HCT116 (cell line): ENCODE data around the gene AADACL3. TPM values are rescaled to one million over a fixed set of nuclear protein-coding genes. Genes with fewer than 3 reads are reported as not detected.

Experiments
- ATAC-seq: fragments of 200-7000 bp; cut with Tn5 transposase; 2 replicates; pipeline ENCODE4 v1.9.1; 2020; ENCODE audit warnings: mild to moderate bottlenecking, moderate library complexity
- BruUV-seq: library from RNA; stranded (reverse); fragments of 400-500 nt; replicated peaks from 2 replicates; lab custom pipeline; 2021; lab: Mats Ljungman, UMichigan
- CTCF ChIA-PET: fragments of 300-600 bp; sonication (Branson Sonifier 250); formaldehyde crosslinking; loops from one replicate; lab custom pipeline; 2021; ENCODE audit warnings: antibody characterized with exemption; lab: Charles Lee
- POLR2A ChIA-PET: fragments of 300-600, 350-600 bp; sonication (Branson Sonifier 250); formaldehyde crosslinking; loops from one replicate; lab custom pipeline; 2021; ENCODE audit warnings: antibody characterized with exemption; lab: Charles Lee
- RAD21 ChIA-PET, 2 experiments: fragments of 300-600 bp; sonication (Branson Sonifier 250); formaldehyde crosslinking; loops; one replicate each; lab custom pipeline; 2023; ENCODE audit warnings: low total read pairs in 2 of 2; ENCODE audit not compliant: uncharacterized antibody in 2 of 2, unreplicated experiment in 2 of 2, low non-redundant PET in 1 of 2; lab: Charles Lee
- DNase-seq: peaks from one replicate; pipeline ENCODE4 v3.0.0-alpha.2; 2010; ENCODE audit warnings: low read depth, low spot score
- H2AFZ ChIP-seq: fragments of 200-600 bp; shearing (Covaris generic), sonication (generic); 2 replicates; pipeline ENCODE4 v1.6.1; 2017; ENCODE audit warnings: low read depth, mixed run types, mixed read lengths, antibody characterized with exemption, low read length; ENCODE audit not compliant: poor library complexity, severe bottlenecking
- H3K27ac ChIP-seq: 2 replicates; pipeline ENCODE4 v1.5.1; 2012; ENCODE audit warnings: low read depth, low read length
- H3K27me3 ChIP-seq: fragments of 200-600 bp; sonication (generic); 2 replicates; pipeline ENCODE4 v1.6.1; 2016; ENCODE audit warnings: mixed run types, low read length, mixed read lengths; ENCODE audit not compliant: insufficient read depth
- H3K36me3 ChIP-seq, 2 experiments: fragments of 200-500 bp in 1 of 2; fragments of 200-600 bp in 1 of 2; sonication (Bioruptor generic) in 1 of 2; sonication (generic) in 1 of 2; 2 replicates each; pipeline versions ENCODE4 v1.5.1 to v1.6.1; 2014 to 2016; ENCODE audit warnings: low read length in 2 of 2, inconsistent platforms in 1 of 2, mixed read lengths in 1 of 2, mixed run types in 1 of 2; ENCODE audit not compliant: insufficient read depth in 2 of 2, control insufficient read depth in 1 of 2
- H3K4me1 ChIP-seq, 2 experiments: fragments of 200-600 bp in 1 of 2; sonication (generic) in 1 of 2; 2 replicates each; pipeline versions ENCODE4 v1.5.1 to v1.6.1; 2012 to 2017; ENCODE audit warnings: low read length in 2 of 2, inconsistent platforms in 1 of 2, mild to moderate bottlenecking in 1 of 2, mixed read lengths in 1 of 2, mixed run types in 1 of 2, moderate library complexity in 1 of 2; ENCODE audit not compliant: insufficient read depth in 2 of 2, control insufficient read depth in 1 of 2
- H3K4me2 ChIP-seq: fragments of 200-600 bp; sonication (generic); 2 replicates; pipeline ENCODE4 v1.6.1; 2017; ENCODE audit warnings: mixed run types, low read length, mixed read lengths
- H3K4me3 ChIP-seq, 2 experiments: fragments of 200-600 bp in 1 of 2; sonication (generic) in 1 of 2; replicated peaks in 1 of 2; 2 replicates each; pipeline ENCODE4 v1.5.1; 2011 to 2016; ENCODE audit warnings: low read length in 2 of 2, control low read depth in 1 of 2, low read depth in 1 of 2, mild to moderate bottlenecking in 1 of 2, mixed read lengths in 1 of 2, mixed run types in 1 of 2
- H3K79me2 ChIP-seq: fragments of 200-600 bp; sonication (generic); 2 replicates; pipeline ENCODE4 v1.6.1; 2017; ENCODE audit warnings: mild to moderate bottlenecking, mixed run types, low read length, moderate library complexity, mixed read lengths; ENCODE audit not compliant: insufficient read depth
- H3K9ac ChIP-seq: fragments of 200-600 bp; sonication (generic); 2 replicates; pipeline ENCODE4 v1.6.1; 2016; ENCODE audit warnings: low read length, mixed read lengths
- H3K9me2 ChIP-seq: fragments of 200-600 bp; sonication (generic), shearing (Covaris generic); 2 replicates; pipeline ENCODE4 v1.6.1; 2017; ENCODE audit warnings: mixed run types, mild to moderate bottlenecking, moderate library complexity; ENCODE audit not compliant: insufficient read depth
- H3K9me3 ChIP-seq, 2 experiments: fragments of 200-500 bp in 1 of 2; fragments of 200-600 bp in 1 of 2; sonication (Bioruptor generic) in 1 of 2; sonication (generic) in 1 of 2; 2 replicates each; pipeline ENCODE4 v1.6.1; 2014 to 2017; ENCODE audit warnings: low read length in 2 of 2, mixed read lengths in 2 of 2, inconsistent platforms in 1 of 2, low read depth in 1 of 2, mild to moderate bottlenecking in 1 of 2, mixed run types in 1 of 2, moderate library complexity in 1 of 2; ENCODE audit not compliant: control insufficient read depth in 1 of 2, insufficient read depth in 1 of 2
- H4K20me1 ChIP-seq: fragments of 200-600 bp; sonication (generic), shearing (Covaris generic); 2 replicates; pipeline ENCODE4 v1.6.1; 2017; ENCODE audit warnings: mixed run types, mild to moderate bottlenecking, moderate library complexity; ENCODE audit not compliant: insufficient read depth
- CEBPB ChIP-seq: IDR thresholded peaks from 2 replicates; pipeline ENCODE4 v1.6.1; 2012; ENCODE audit warnings: low read depth
- JUND ChIP-seq: IDR thresholded peaks from 2 replicates; pipeline ENCODE4 v1.6.1; 2012
- POLR2AphosphoS5 ChIP-seq: IDR thresholded peaks from 2 replicates; pipeline ENCODE4 v1.6.1; 2011; ENCODE audit warnings: mild to moderate bottlenecking, low read depth, low read length, moderate library complexity
- RAD21 ChIP-seq: IDR thresholded peaks from 2 replicates; pipeline ENCODE4 v1.6.1; 2012; ENCODE audit warnings: low read depth, mild to moderate bottlenecking
- SIN3A ChIP-seq: IDR thresholded peaks from 2 replicates; pipeline ENCODE4 v1.6.1; 2012; ENCODE audit warnings: low read depth
- SP1 ChIP-seq: IDR thresholded peaks from 2 replicates; pipeline ENCODE4 v1.6.1; 2012; ENCODE audit warnings: low read depth
- SRF ChIP-seq: IDR thresholded peaks from 2 replicates; pipeline ENCODE4 v1.6.1; 2012; ENCODE audit warnings: low read depth
- ZFX ChIP-seq: fragments of 450-650 bp; IDR thresholded peaks from 2 replicates; pipeline ENCODE4 v1.6.1; 2017
- ZNF274 ChIP-seq: fragments of 200-500 bp; sonication (Bioruptor generic); IDR thresholded peaks from 2 replicates; pipeline ENCODE4 v1.6.1; 2014; ENCODE audit warnings: mild to moderate bottlenecking, low read depth, low read length, inconsistent platforms
- intact Hi-C: fragments of 100-400 bp; cut with micrococcal nuclease; formaldehyde crosslinking; loops from 2 replicates; pipeline ENCODE4 v1.10.0; 2022
- total RNA-seq: library from RNA; stranded (reverse); gene quantifications from one replicate; pipeline ENCODE4 v1.2.1, GENCODE V29; 2021; ENCODE audit not compliant: unreplicated experiment
- TF ChIP-seq, protein P1 (sequence below): IDR thresholded peaks from 2 replicates; pipeline ENCODE4 v1.6.1; 2012
- TF ChIP-seq, protein P2 (sequence below), 3 experiments: fragments of 200-600 bp in 1 of 3; sonication (generic) in 1 of 3; IDR thresholded peaks in 2 of 3; conservative IDR thresholded peaks in 1 of 3; 2 replicates each; pipeline ENCODE4 v1.5.1; 2012 to 2017; ENCODE audit warnings: low read depth in 2 of 3, low read length in 2 of 3, antibody characterized with exemption in 1 of 3, borderline replicate concordance in 1 of 3, control low read depth in 1 of 3, mild to moderate bottlenecking in 1 of 3, mixed read lengths in 1 of 3, mixed run types in 1 of 3, moderate library complexity in 1 of 3; ENCODE audit not compliant: insufficient read depth in 1 of 3
- TF ChIP-seq, protein P3 (sequence below): IDR thresholded peaks from 2 replicates; pipeline ENCODE4 v1.6.1; 2012

The AADACL3 gene
- total RNA-seq, 1 experiment from 2014 or later, result not detected

DNA sequence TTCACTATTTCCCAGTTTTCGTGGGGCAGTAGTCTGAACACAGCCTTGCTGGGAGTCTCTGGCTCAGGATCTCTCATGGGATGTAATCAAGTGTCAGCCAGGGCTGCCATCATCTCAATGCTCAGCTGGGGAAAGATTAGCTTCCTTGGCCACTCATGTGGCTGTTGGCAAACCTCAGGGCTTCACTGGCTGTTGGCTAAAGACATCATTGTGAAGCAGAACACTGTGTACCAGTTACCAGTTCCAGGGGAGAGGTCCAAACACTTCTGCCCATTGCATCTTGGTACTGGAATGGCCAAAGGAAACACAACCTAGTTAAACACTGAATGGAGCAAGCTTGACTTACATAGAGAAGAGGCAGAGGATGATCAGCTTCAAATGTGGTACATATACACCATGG is 38.3 kb upstream of the AADACL3 start:
- Histone ChIP-seq H4K20me1 (no peaks in the 10 kb centered on the region), H3K27me3 (peaks cover 7% of the 10 kb centered on the region; the same call in 1 of the 2 replicates), H3K9ac (no peak overlapping the region), H3K9me3 (no peaks in the 10 kb centered on the region), H3K9me2 (no peaks in the 10 kb centered on the region), H3K79me2 (no peaks in the 10 kb centered on the region), H3K36me3 (no peaks in the 10 kb centered on the region), H3K27ac (no peak overlapping the region)
- DNase-seq, result no peak
- RAD21 ChIA-PET, result no interaction called here
- no TSS peak for BruUV-seq
- intact Hi-C loops, result loop anchor here (5.0 kb wide), 1 partner anchor 40 kb away; the partner anchor contains the start of gene AADACL3
- CTCF ChIA-PET, result no interaction called here
- TF ChIP-seq ZNF274 (no peak), SIN3A (no peak), SRF (no peak), POLR2AphosphoS5 (no peak), CEBPB (no peak), JUND (no peak), ZFX (no peak), SP1 (no peak), RAD21 (no peak)
- TF ChIP-seq, protein P1, sequence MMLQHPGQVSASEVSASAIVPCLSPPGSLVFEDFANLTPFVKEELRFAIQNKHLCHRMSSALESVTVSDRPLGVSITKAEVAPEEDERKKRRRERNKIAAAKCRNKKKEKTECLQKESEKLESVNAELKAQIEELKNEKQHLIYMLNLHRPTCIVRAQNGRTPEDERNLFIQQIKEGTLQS, result no peak
- TF ChIP-seq, protein P2, sequence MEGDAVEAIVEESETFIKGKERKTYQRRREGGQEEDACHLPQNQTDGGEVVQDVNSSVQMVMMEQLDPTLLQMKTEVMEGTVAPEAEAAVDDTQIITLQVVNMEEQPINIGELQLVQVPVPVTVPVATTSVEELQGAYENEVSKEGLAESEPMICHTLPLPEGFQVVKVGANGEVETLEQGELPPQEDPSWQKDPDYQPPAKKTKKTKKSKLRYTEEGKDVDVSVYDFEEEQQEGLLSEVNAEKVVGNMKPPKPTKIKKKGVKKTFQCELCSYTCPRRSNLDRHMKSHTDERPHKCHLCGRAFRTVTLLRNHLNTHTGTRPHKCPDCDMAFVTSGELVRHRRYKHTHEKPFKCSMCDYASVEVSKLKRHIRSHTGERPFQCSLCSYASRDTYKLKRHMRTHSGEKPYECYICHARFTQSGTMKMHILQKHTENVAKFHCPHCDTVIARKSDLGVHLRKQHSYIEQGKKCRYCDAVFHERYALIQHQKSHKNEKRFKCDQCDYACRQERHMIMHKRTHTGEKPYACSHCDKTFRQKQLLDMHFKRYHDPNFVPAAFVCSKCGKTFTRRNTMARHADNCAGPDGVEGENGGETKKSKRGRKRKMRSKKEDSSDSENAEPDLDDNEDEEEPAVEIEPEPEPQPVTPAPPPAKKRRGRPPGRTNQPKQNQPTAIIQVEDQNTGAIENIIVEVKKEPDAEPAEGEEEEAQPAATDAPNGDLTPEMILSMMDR (IDR thresholded peaks at IDR 0.05 in 2 of 3, conservative IDR thresholded peaks at IDR 0.05 in 1 of 3; ENCODE audit: borderline replicate concordance in 1 of 3, insufficient read depth in 1 of 3, low read depth in 2 of 3, low read length in 2 of 3), result no peak
- TF ChIP-seq, protein P3, sequence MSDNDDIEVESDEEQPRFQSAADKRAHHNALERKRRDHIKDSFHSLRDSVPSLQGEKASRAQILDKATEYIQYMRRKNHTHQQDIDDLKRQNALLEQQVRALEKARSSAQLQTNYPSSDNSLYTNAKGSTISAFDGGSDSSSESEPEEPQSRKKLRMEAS, result no peak
- TF ChIP-seq, all 23 proteins: peak for 0
- Histone ChIP-seq H3K4me2 (no peak overlapping the region), H3K4me3 (no peak overlapping the region), H2AFZ (no peak overlapping the region), H3K4me1 (no peaks in the 10 kb centered on the region)
- ATAC-seq, result no peak
- POLR2A ChIA-PET, result no interaction called here
